ENCODE measurements around the gene ANO3. TPM values are rescaled to one million over a fixed set of nuclear protein-coding genes. Genes with fewer than 3 reads are reported as not detected.

The ANO3 gene
- total RNA-seq, 2 donors from 2014 or later: not detected

DNA sequence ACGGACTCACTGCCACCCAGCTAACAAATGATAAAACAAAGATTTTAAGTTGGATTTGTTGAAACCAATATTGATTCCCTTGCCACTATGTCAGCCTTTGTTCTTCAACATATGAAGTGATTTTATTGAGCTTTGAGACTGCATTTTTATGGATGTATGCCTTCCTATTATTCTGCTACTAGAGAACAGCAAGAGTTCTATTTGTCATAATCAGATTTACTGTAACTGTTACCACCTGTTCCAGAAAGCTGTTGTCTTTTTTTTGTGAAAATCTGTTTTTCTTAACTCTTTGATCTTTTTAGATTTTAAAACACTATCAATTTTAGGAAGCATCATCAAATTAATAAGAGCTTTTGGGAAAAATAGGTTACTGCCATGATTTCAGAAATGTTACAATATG, 125.7 kb downstream of the ANO3 start:
- no peak for ATAC-seq

DNA sequence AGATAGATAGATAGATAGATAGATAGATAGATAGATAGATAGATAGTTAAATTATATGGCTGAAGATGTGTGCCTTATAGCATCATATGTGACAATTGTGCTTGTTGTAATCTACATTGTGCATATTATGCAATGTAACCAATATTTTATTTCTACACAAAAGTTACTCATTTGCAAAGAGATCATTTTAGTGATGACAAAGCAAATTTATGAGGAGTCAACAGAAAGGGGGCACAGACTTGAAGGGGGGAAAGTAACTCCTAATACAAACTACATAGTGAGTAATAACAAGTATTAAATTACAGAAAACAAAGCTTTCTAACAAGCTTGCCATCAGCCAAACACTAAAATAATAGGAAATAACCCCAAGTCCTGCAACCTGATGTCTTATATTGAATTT, 133.3 kb downstream of the ANO3 start:
- ATAC-seq (no peak), DNase-seq (ENCODE audit: low spot score in 2 of 2) (no peak)
- Mint-ChIP-seq H3K9me3 (peaks cover 0 to 7% of the 10 kb centered on the region in 2 donors), H3K36me3 (no peaks in the 10 kb centered on the region), H3K27ac (no peak overlapping the region)

More for the DNA sequence above, 125.7 kb downstream of the ANO3 start:
- H3K9me3 Mint-ChIP-seq: peaks cover 10 to 11% of the 10 kb centered on the region in 2 donors
- no peak overlapping the region for H3K27ac Mint-ChIP-seq
- H3K36me3 Mint-ChIP-seq: no peaks in the 10 kb centered on the region
- DNase-seq (ENCODE audit: low spot score in 2 of 2): no peak

DNA sequence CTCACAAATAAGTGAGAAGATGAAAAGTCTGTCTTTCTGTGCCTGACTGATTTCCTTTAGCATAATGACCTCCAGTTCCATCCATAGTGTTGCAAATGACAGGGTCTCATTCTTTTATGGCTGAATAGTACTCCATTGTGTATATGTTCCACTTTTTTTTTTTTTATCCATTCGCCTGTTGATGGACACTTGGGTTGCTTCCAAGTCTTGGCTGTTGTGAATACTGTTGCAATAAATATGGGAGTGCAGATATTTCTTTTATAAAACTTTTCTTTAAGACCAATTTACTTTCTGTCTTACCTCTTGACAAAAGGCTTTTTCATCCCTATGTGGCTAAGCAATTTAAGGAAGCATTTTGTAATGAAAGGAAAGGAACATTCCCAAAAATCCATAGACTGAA, 135.6 kb downstream of the ANO3 start:
- Mint-ChIP-seq H3K27ac (no peak overlapping the region), H3K36me3 (no peaks in the 10 kb centered on the region), H3K9me3 (peaks cover 0 to 3% of the 10 kb centered on the region in 2 donors)
- no peak for ATAC-seq
- DNase-seq (ENCODE audit: low spot score in 2 of 2): no peak

DNA sequence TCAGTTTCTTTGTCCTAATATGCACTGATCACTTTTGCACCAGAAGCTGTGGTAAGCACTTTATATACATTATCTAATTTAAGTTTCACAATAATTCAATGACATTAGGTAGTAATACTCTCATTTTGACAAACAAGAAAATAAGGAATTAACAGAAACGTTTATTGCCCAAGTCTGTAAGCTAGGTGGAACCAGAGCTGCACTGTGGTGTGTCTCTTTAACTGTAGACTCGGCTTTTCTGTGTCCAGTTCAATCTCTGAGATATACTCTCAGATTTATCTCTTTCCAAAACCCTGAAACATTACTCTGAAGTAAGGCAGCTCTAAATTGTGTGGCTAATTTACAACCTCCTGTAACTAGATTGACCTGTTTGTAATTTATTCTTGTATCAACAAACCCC, 139.1 kb downstream of the ANO3 start:
- ATAC-seq (no peak), DNase-seq (ENCODE audit: low spot score in 2 of 2) (no peak)
- Mint-ChIP-seq H3K27ac (no peak overlapping the region), H3K36me3 (no peaks in the 10 kb centered on the region), H3K9me3 (peaks cover 0 to 3% of the 10 kb centered on the region in 2 donors)

DNA sequence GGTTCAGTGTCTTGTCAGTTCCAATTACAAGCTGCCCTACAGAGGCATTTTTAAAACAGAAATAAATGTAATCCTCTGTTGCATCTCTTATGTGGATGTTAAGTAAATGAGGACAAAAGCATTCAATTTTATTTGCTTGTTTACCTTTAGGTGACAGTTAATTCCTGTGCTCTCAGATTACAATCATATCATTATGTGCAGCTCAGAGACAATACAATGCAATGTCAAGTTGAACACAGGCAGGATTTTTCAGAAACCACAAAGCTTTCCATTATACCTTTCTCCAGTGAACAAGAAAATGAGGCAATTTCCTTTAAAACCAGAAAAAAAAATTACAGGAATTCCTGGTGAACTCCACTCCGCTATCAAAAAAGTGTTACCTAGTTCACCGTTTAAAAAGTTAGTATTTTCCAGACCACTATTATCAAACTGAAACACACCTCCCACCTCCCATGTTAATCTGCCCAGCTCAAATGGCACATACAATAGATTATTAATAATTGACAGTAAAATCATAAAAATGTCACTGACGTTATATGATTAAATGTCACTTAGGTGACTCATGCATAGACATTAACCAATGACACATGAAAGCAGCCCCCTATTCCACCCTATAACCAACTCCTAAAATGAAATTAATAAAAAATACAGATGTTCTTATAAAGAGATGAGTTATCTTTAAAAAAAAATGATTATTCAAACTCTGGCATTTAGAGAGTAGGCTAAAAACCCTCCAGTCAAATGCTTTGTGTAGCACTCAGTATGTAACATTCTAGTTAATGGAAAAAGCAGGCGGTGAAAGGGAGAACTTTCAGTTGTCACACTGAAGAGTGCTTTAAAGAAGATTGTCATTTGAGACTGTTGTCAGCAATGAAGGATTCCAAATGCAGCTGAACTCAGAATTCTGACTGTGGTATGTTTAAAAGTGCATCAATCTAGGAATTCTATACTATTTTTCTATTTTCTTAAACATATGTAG, 141.6 kb downstream of the ANO3 start:
- no peaks in the 10 kb centered on the region for H3K9me3 Mint-ChIP-seq
- no peaks in the 10 kb centered on the region for H3K36me3 Mint-ChIP-seq
- H3K27ac Mint-ChIP-seq: no peak overlapping the region
- no peak for DNase-seq (ENCODE audit: low spot score in 2 of 2)
- no peak for ATAC-seq

DNA sequence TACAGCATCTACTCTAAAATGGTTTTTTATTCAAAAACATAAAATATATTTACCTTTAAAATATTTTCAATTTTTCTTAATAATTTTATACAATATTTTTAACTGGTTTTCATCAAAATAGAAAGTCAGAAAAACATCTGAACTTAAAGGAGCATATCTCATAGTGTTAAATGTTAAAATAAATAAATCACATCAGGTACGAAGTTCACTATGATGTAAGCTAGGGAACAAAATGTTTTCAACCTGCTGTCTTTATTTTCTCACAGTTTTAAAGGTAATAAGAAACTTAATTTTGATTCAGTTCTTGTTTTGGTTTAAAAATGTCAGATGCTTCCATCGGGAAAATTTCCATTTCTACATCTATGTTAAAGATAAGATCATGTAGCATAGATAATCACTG, 142.5 kb downstream of the ANO3 start:
- Mint-ChIP-seq H3K9me3 (peaks cover 0 to 3% of the 10 kb centered on the region in 2 donors), H3K36me3 (no peaks in the 10 kb centered on the region), H3K27ac (no peak overlapping the region)
- no peak for DNase-seq (ENCODE audit: low spot score in 2 of 2)
- ATAC-seq: no peak

DNA sequence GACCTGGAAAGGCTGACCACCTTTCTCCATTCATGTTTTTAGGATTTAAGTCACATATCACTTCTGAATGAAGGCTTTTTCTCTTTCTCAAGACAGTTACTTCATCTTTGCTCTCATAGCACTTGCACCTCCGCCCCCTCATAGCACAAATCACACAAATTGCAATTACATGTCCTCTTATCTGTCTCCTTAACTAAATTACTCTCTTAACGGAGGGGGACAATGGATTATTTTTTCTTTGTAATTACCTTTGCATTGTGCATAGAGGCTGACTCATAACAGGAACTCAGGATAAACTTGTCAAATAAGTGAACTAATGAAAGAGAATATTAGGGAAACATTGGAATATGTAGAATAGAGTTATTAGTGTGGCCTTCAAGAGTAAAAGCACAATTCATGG, 145.5 kb downstream of the ANO3 start:
- Mint-ChIP-seq H3K9me3 (peaks cover 4 to 8% of the 10 kb centered on the region in 2 donors), H3K36me3 (no peaks in the 10 kb centered on the region), H3K27ac (no peak overlapping the region)
- ATAC-seq: no peak
- no peak for DNase-seq (ENCODE audit: low spot score in 2 of 2)

DNA sequence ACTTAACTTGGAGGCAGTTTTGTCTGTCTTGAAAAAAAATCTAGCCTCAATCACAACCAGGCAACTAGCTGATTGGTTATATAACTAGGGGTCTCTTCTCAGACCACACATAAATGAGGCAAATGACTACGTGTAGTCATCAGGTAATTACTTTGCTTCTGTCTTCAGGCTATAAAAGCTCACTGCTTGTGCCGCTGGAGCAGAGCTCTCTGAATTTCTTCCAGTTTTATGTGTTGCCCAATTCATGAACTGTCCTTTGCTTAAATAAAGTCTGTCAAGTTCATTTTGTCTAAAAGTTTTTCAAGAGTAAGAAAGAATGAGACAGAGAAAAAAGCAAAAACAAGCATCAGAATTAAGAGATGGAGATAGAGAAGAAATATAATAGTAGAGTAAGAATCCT, 146.8 kb downstream of the ANO3 start:
- Mint-ChIP-seq H3K9me3 (peaks cover 9 to 13% of the 10 kb centered on the region in 2 donors), H3K36me3 (peaks cover 0 to under 1% of the 10 kb centered on the region in 2 donors), H3K27ac (no peak overlapping the region)
- ATAC-seq (no peak), DNase-seq (ENCODE audit: low spot score in 2 of 2) (no peak)

DNA sequence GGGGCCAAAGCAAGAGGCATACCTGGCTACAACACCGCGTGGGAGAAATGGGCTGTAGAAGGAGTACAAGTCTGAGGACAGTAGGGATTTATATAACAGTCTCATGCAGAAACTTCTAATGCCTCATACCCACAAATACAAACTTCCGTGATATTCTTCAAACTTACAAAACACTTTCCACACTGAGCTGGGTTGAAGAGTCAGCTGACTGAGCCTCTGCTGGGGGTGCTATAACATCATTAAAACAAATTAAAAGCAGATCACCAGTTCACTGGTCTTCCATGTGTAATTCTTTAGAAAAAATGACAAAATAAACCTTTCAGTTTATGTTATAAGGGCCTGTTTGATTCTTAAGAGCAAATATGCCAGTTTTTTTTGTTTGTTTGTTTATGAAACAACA, 148.1 kb downstream of the ANO3 start:
- peaks cover 0 to 4% of the 10 kb centered on the region in 2 donors for H3K36me3 Mint-ChIP-seq
- DNase-seq (ENCODE audit: low spot score in 2 of 2) (no peak), ATAC-seq (no peak)
- H3K27ac Mint-ChIP-seq: no peak overlapping the region
- H3K9me3 Mint-ChIP-seq: peaks cover 13 to 17% of the 10 kb centered on the region in 2 donors

DNA sequence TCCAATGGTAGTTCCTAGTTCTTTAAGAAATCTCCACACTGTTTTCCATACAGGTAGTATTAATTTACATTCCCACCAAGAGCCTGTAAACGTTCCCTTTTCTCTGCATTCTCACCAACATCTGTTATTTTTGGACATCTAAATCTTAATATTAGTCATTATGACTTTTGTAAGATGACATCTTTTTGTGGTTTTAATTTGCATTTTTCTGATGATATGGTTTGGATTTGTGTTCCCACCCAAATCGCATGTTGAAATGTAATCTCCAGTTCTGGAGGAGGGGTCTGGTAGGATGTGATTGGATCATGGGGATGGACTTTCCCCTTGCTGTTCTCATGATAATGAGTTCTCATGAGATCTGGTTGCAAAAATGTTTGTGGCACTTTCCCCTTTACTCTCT, 151.2 kb downstream of the ANO3 start:
- no peak for ATAC-seq
- H3K36me3 Mint-ChIP-seq: peaks cover 0 to 10% of the 10 kb centered on the region in 2 donors
- peaks cover 24 to 25% of the 10 kb centered on the region in 2 donors for H3K9me3 Mint-ChIP-seq
- no peak for DNase-seq (ENCODE audit: low spot score in 2 of 2)
- no peak overlapping the region for H3K27ac Mint-ChIP-seq

DNA sequence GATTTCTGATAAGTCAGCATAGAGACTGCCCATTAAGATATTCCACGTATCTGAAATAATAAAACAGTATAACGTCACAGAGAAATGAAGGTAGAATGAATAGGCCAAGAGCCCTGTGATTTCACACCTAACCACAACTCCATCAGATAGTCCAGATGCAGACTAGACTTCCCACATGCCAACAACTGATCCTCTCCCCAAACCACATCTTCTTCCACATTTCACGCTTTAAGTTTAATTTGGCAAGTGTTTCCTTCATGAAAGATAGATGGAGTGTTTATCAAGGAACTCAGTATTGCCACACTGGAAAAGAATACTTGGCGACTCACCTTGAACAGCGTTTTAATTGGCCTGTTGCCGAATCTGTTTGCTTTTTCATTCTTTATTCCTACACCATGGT, 158.6 kb downstream of the ANO3 start:
- peaks cover 0 to 6% of the 10 kb centered on the region in 2 donors for H3K36me3 Mint-ChIP-seq
- peaks cover 10 to 21% of the 10 kb centered on the region in 2 donors for H3K9me3 Mint-ChIP-seq
- ATAC-seq (no peak), DNase-seq (ENCODE audit: low spot score in 2 of 2) (no peak)
- no peak overlapping the region for H3K27ac Mint-ChIP-seq

DNA sequence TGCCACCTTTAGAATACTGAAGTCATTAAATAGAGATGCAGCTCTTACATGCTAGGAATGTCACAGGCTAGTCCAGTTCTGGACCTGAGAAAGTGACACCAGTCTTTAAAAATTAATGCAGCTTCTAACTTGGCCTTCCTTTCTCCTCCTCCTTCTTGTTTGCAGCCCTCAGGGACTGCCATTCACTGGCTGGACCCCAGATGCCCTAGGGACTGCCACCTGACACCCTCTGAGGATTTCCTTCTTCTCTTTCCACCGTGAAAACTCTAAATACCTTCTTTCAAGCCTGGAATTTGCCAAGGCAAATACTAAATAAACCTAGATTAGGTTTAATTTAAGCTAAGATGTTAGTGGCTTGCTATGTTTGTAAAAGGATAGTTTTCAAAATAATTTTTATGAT, 161.7 kb downstream of the ANO3 start:
- Mint-ChIP-seq H3K9me3 (peaks cover under 1 to 10% of the 10 kb centered on the region in 2 donors), H3K36me3 (no peaks in the 10 kb centered on the region), H3K27ac (no peak overlapping the region)
- DNase-seq (ENCODE audit: low spot score in 2 of 2): no peak
- no peak for ATAC-seq

DNA sequence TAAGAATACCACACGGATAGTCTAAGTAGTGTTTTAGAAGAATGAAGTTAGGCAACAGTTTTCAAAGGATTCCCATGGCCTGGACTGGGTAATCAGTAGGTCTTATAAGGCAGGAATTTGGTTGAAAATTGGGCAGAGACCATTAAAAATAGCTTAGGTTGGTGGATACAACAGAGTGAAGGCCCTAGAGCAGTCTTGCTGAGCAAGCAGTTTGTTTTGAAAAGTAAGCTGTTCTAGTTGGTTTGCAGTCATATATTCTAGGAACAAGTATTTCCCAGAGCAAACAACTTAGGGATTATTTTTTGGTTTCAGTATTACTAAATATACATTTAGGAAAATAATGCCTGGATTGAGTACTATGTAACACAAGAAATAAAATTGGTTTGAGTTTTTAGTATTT, 175.3 kb downstream of the ANO3 start:
- DNase-seq (ENCODE audit: low spot score in 2 of 2): no peak
- no peak overlapping the region for H3K27ac Mint-ChIP-seq
- peaks cover 13 to 22% of the 10 kb centered on the region in 2 donors for H3K9me3 Mint-ChIP-seq
- ATAC-seq: no peak
- H3K36me3 Mint-ChIP-seq: no peaks in the 10 kb centered on the region

DNA sequence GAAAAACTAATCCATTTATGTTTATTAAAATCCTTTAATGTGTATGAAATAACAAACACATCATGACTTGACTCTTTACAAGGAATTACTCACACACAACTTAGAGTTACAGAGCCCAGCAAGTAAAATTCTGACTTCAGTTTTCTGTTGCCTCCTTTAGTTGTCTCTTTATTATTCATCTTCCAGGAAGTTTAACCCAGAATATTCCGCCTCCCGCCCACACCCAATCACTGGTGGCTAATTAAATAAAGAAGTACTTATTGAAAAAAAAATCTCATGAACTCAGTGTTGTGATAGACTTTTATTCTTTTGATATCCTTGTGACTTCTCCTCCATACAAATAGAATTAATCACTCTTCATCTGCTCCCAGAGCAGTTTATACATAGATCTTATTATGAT, 178.2 kb downstream of the ANO3 start:
- Mint-ChIP-seq H3K9me3 (peaks cover 8 to 30% of the 10 kb centered on the region in 2 donors), H3K27ac (no peak overlapping the region)
- no peak for ATAC-seq

DNA sequence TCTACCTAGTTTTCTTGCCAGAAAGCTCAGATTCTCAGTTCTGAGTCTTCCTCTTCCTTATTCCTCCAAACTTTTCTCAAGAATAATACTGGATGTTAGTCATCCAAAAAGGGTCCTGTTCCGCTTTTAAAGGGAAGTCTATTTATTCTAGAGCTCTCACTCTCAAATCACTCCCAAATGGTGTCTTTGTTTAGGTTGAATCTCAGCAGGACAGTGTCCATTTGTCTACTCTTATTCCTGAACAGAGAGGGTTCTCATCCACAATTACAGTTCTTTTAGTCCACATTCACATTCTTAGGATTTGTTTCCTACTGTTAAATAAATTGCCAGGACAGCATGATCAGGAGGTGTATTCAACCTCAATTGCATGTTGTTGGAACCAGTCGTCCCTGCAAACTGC, 178.8 kb downstream of the ANO3 start:
- ATAC-seq (no peak), DNase-seq (ENCODE audit: low spot score in 2 of 2) (no peak)
- Mint-ChIP-seq H3K27ac (no peak overlapping the region), H3K9me3 (peaks cover 5 to 27% of the 10 kb centered on the region in 2 donors), H3K36me3 (no peaks in the 10 kb centered on the region)

More for the DNA sequence above, 178.2 kb downstream of the ANO3 start:
- no peak for DNase-seq (ENCODE audit: low spot score in 2 of 2)
- no peaks in the 10 kb centered on the region for H3K36me3 Mint-ChIP-seq

DNA sequence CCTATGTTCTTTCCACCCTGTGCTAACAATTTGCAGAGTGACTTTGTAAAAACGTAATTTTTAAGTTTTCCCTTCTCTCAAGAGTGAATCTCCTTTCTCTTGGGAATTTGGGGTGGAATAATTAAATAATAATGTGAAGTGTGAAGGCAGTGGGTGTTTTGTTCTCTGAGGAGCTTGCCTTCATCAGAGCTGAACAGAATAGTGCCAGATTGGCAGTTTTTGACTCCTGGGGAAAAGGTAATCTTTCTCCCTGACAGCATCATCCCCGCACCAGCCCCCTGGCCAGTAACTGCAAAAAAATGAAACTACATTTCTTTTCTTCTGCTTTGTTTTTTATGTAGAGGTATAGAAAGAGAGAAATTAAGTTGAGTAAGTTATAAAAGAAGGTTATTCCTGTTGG, 180.3 kb downstream of the ANO3 start:
- ATAC-seq (no peak), DNase-seq (ENCODE audit: low spot score in 2 of 2) (no peak)
- H3K36me3 Mint-ChIP-seq: no peaks in the 10 kb centered on the region
- H3K9me3 Mint-ChIP-seq: peaks cover 5 to 22% of the 10 kb centered on the region in 2 donors
- H3K27ac Mint-ChIP-seq: no peak overlapping the region

DNA sequence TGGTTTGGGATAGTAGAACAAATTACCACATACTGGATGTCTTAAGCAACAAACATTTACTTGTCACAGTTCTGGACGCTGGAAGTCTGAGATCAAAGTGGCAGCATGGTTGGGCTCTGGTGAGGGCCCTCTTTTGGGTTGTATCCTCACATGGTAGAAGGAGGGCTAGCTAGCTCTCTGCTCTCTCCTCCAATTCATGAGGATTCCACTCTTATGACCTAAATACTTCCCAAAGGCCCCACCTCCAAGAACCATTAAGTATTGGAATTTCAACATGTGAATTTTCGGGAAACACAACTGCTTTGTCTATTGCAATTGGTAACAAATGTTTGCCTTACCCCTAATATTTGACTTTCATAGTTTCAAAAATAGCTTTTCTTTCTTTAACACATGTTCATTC, 187.5 kb downstream of the ANO3 start:
- ATAC-seq (no peak), DNase-seq (ENCODE audit: low spot score in 2 of 2) (no peak)
- Mint-ChIP-seq H3K27ac (no peak overlapping the region), H3K9me3 (peaks cover 5 to 9% of the 10 kb centered on the region in 2 donors), H3K36me3 (no peaks in the 10 kb centered on the region)
